Activated CD8-positive, alpha-beta memory T cell treated with anti-CD3 and anti-CD28 coated beads, Interleukin-2, amount 50 U/mL, for 4 hours (primary cell): Measurements from ENCODE around the gene EXOC6.
A peak's percentile ranks its signal among the peaks of the same experiment; 100 is the strongest.

Experiments used
- DNase-seq: peaks from one replicate; pipeline ENCODE4 v3.0.0-alpha.2; 2020

Gene EXOC6

GRCh38 chr10:92834986-92835385 lies 13.3 kb upstream of the EXOC6 start:
- no peak for DNase-seq

GRCh38 chr10:92837456-92837855 lies 10.9 kb upstream of the EXOC6 start:
- DNase-seq: no peak

GRCh38 chr10:92839191-92840085 lies 8.9 kb upstream of the EXOC6 start:
- peak; percentile 47 for DNase-seq

- DNase-seq: no peak
These were observed 3.6 kb upstream of the EXOC6 start for GRCh38 chr10:92844746-92845145.

- no peak for DNase-seq
These were observed 2.4 kb upstream of the EXOC6 start for GRCh38 chr10:92845921-92846320.

- DNase-seq: no peak
These were observed 2.0 kb upstream of the EXOC6 start for GRCh38 chr10:92846344-92846743.

- no peak for DNase-seq
These were observed 1.5 kb upstream of the EXOC6 start for GRCh38 chr10:92846854-92847201.

- no peak for DNase-seq
These were observed 987 bp upstream of the EXOC6 start for GRCh38 chr10:92847202-92847864.

GRCh38 chr10:92848037-92848440 lies 281 bp upstream of the EXOC6 start:
- DNase-seq: no peak

- DNase-seq: no peak
These were observed 860 bp downstream of the EXOC6 start for GRCh38 chr10:92849234-92849525.

GRCh38 chr10:92849576-92850090 lies 1.3 kb downstream of the EXOC6 start:
- DNase-seq: no peak

- DNase-seq: no peak
These were observed 1.9 kb downstream of the EXOC6 start for GRCh38 chr10:92850185-92850584.

- no peak for DNase-seq
These were observed 2.7 kb downstream of the EXOC6 start for GRCh38 chr10:92851003-92851402.

GRCh38 chr10:92855560-92855959 lies 7.2 kb downstream of the EXOC6 start:
- DNase-seq: no peak

- no peak for DNase-seq
These were observed 9.7 kb downstream of the EXOC6 start for GRCh38 chr10:92857904-92858514.

GRCh38 chr10:92867235-92867634 lies 18.9 kb downstream of the EXOC6 start:
- no peak for DNase-seq

- DNase-seq: no peak
These were observed 19.7 kb downstream of the EXOC6 start for GRCh38 chr10:92868036-92868435.

GRCh38 chr10:92868557-92868956 lies 20.2 kb downstream of the EXOC6 start:
- no peak for DNase-seq

GRCh38 chr10:92873029-92873428 lies 24.7 kb downstream of the EXOC6 start:
- no peak for DNase-seq

- no peak for DNase-seq
These were observed 28.3 kb downstream of the EXOC6 start for GRCh38 chr10:92876509-92877036.

GRCh38 chr10:92880233-92880861 lies 32.0 kb downstream of the EXOC6 start:
- DNase-seq: no peak

GRCh38 chr10:92880917-92881316 lies 32.6 kb downstream of the EXOC6 start:
- DNase-seq: no peak

GRCh38 chr10:92886334-92886961 lies 38.1 kb downstream of the EXOC6 start:
- DNase-seq: no peak
